HG02610 (cell line): ENCODE results near the gene SLC35B2.

ENCODE experiments used
- ATAC-seq: cut with Tn5 transposase; IDR thresholded peaks from one replicate; pipeline ENCODE4 v1.9.1; 2021; ENCODE audit warnings: mild to moderate bottlenecking, moderate library complexity; ENCODE audit not compliant: unreplicated experiment

The SLC35B2 gene

GRCh38 chr6:44257025-44257752, at the start of gene SLC35B2:
TSS of gene SLC35B2 (minus strand) at chr6:44257528. CDS start at chr6:44257410, 118 bp downstream.
- ATAC-seq: peak; percentile 34

GRCh38 chr6:44306710-44307109, 49.4 kb upstream of the SLC35B2 start:
- no peak for ATAC-seq

- ATAC-seq: no peak
Measured at GRCh38 chr6:44305200-44305725, 47.9 kb upstream of the SLC35B2 start.

- no peak for ATAC-seq
Measured at GRCh38 chr6:44304282-44305199, 47.2 kb upstream of the SLC35B2 start.

- no peak for ATAC-seq
Measured at GRCh38 chr6:44303842-44304241, 46.5 kb upstream of the SLC35B2 start.

GRCh38 chr6:44302856-44303255, 45.5 kb upstream of the SLC35B2 start:
- no peak for ATAC-seq

- no peak for ATAC-seq
Measured at GRCh38 chr6:44301782-44302564, 44.6 kb upstream of the SLC35B2 start.

- ATAC-seq: no peak
Measured at GRCh38 chr6:44301106-44301505, 43.8 kb upstream of the SLC35B2 start.

- no peak for ATAC-seq
Measured at GRCh38 chr6:44300292-44300823, 43.0 kb upstream of the SLC35B2 start.

- ATAC-seq: no peak
Measured at GRCh38 chr6:44298864-44299263, 41.5 kb upstream of the SLC35B2 start.

- no peak for ATAC-seq
Measured at GRCh38 chr6:44298055-44298803, 40.9 kb upstream of the SLC35B2 start.

GRCh38 chr6:44297063-44298038, 40.0 kb upstream of the SLC35B2 start:
- ATAC-seq: no peak

- no peak for ATAC-seq
Measured at GRCh38 chr6:44294832-44295791, 37.8 kb upstream of the SLC35B2 start.

- no peak for ATAC-seq
Measured at GRCh38 chr6:44292661-44293365, 35.5 kb upstream of the SLC35B2 start.

- no peak for ATAC-seq
Measured at GRCh38 chr6:44291841-44292240, 34.5 kb upstream of the SLC35B2 start.

- no peak for ATAC-seq
Measured at GRCh38 chr6:44289726-44290260, 32.5 kb upstream of the SLC35B2 start.

GRCh38 chr6:44286747-44287146, 29.4 kb upstream of the SLC35B2 start:
- no peak for ATAC-seq
